D721Med (cell line): ENCODE results near the gene PAXIP1.

Source experiments
- DNase-seq: peaks from one replicate; pipeline ENCODE4 v3.0.0; 2011; ENCODE audit warnings: low spot score; ENCODE audit not compliant: insufficient read length
- FAIRE-seq: peaks from 2 replicates; lab custom pipeline; 2011; peaks lifted over from hg19 to GRCh38; lab: Jason Lieb, UNC
- CTCF ChIP-seq: IDR thresholded peaks from 2 replicates; pipeline ENCODE4 v1.5.1; 2012; ENCODE audit warnings: mild to moderate bottlenecking, control low read depth; ENCODE audit not compliant: insufficient read depth; ENCODE audit errors: missing control alignments

Gene PAXIP1

GRCh38 chr7:154902600-154903082 lies 100.3 kb downstream of the PAXIP1 start:
- no peak for DNase-seq
- TF ChIP-seq CTCF: no peak
- no peak for FAIRE-seq

GRCh38 chr7:154899862-154900261 lies 103.1 kb downstream of the PAXIP1 start:
- DNase-seq (no peak), FAIRE-seq (no peak)
- TF ChIP-seq CTCF: no peak

GRCh38 chr7:154898973-154899855 lies 103.7 kb downstream of the PAXIP1 start:
- DNase-seq: no peak
- no peak for FAIRE-seq
- TF ChIP-seq CTCF: no peak

- DNase-seq (no peak), FAIRE-seq (no peak)
- no peak for TF ChIP-seq CTCF
These were observed 106.8 kb downstream of the PAXIP1 start for GRCh38 chr7:154896076-154896475.
